ENCODE results near the gene ANKRD39. TPM values are rescaled to one million over a fixed set of nuclear protein-coding genes. Genes with fewer than 3 reads are reported as not detected.

The ANKRD39 gene
- total and polyA plus RNA-seq, 9 of the 15 experiments (the other 6 are each of a cell fraction or from before 2014, with no cell fraction given) = 8.2 to 33.1 (median 23.8) TPM

- TF ChIP-seq, protein P1, sequence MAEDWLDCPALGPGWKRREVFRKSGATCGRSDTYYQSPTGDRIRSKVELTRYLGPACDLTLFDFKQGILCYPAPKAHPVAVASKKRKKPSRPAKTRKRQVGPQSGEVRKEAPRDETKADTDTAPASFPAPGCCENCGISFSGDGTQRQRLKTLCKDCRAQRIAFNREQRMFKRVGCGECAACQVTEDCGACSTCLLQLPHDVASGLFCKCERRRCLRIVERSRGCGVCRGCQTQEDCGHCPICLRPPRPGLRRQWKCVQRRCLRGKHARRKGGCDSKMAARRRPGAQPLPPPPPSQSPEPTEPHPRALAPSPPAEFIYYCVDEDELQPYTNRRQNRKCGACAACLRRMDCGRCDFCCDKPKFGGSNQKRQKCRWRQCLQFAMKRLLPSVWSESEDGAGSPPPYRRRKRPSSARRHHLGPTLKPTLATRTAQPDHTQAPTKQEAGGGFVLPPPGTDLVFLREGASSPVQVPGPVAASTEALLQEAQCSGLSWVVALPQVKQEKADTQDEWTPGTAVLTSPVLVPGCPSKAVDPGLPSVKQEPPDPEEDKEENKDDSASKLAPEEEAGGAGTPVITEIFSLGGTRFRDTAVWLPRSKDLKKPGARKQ (CRISPR knock-in tag; IDR thresholded peaks at IDR 0.05) = no peak
- TF ChIP-seq NR2C1 (IDR thresholded peaks at IDR 0.05) (no peak), NR2C1 (tag; IDR thresholded peaks at IDR 0.05) (no peak), THRAP3 (IDR thresholded peaks at IDR 0.05; ENCODE audit: borderline replicate concordance) (0 out of 2 replicates have a peak, but pooled peaks have one; percentile 24), RBFOX2 (IDR thresholded peaks at IDR 0.05; ENCODE audit: low read depth, low read length) (peak; percentile 63), ZNF699 (CRISPR knock-in tag; IDR thresholded peaks at IDR 0.05; ENCODE audit: insufficient replicate concordance) (no peak), STAT5B (CRISPR knock-in tag; IDR thresholded peaks at IDR 0.05) (no peak), GMEB1 (CRISPR knock-in tag; IDR thresholded peaks at IDR 0.05) (no peak), DPF2 (IDR thresholded peaks at IDR 0.05) (no peak), THAP12 (CRISPR knock-in tag; IDR thresholded peaks at IDR 0.05) (no peak), HSF4 (CRISPR knock-in tag; IDR thresholded peaks at IDR 0.05; ENCODE audit: borderline replicate concordance) (no peak), SMARCA5 (IDR thresholded peaks at IDR 0.05) (no peak), POLR2G (IDR thresholded peaks at IDR 0.05; ENCODE audit: low read depth, low read length) (peak; percentile 68; the same call in 1 of the 2 replicates), SMARCC2 (IDR thresholded peaks at IDR 0.05; ENCODE audit: low read depth) (no peak)
- TF ChIP-seq, protein P2, sequence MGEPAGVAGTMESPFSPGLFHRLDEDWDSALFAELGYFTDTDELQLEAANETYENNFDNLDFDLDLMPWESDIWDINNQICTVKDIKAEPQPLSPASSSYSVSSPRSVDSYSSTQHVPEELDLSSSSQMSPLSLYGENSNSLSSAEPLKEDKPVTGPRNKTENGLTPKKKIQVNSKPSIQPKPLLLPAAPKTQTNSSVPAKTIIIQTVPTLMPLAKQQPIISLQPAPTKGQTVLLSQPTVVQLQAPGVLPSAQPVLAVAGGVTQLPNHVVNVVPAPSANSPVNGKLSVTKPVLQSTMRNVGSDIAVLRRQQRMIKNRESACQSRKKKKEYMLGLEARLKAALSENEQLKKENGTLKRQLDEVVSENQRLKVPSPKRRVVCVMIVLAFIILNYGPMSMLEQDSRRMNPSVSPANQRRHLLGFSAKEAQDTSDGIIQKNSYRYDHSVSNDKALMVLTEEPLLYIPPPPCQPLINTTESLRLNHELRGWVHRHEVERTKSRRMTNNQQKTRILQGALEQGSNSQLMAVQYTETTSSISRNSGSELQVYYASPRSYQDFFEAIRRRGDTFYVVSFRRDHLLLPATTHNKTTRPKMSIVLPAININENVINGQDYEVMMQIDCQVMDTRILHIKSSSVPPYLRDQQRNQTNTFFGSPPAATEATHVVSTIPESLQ (CRISPR knock-in tag; IDR thresholded peaks at IDR 0.05) = no peak
- TF ChIP-seq, protein P3, sequence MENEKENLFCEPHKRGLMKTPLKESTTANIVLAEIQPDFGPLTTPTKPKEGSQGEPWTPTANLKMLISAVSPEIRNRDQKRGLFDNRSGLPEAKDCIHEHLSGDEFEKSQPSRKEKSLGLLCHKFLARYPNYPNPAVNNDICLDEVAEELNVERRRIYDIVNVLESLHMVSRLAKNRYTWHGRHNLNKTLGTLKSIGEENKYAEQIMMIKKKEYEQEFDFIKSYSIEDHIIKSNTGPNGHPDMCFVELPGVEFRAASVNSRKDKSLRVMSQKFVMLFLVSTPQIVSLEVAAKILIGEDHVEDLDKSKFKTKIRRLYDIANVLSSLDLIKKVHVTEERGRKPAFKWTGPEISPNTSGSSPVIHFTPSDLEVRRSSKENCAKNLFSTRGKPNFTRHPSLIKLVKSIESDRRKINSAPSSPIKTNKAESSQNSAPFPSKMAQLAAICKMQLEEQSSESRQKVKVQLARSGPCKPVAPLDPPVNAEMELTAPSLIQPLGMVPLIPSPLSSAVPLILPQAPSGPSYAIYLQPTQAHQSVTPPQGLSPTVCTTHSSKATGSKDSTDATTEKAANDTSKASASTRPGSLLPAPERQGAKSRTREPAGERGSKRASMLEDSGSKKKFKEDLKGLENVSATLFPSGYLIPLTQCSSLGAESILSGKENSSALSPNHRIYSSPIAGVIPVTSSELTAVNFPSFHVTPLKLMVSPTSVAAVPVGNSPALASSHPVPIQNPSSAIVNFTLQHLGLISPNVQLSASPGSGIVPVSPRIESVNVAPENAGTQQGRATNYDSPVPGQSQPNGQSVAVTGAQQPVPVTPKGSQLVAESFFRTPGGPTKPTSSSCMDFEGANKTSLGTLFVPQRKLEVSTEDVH (IDR thresholded peaks at IDR 0.05; ENCODE audit: low read depth, partially characterized antibody) = peak; percentile 44
Observed at GRCh38 chr2:96860065-96861029, 2.5 kb upstream of the ANKRD39 start (continued).

All from K562 (cell line).